ENCODE measurements around the gene ZNF335.

GRCh38 chr20:45918182-45918737 lies 53.7 kb downstream of the ZNF335 start:
- TF ChIP-seq YY1 (IDR thresholded peaks at IDR 0.05; ENCODE audit: insufficient read depth, insufficient replicate concordance, low read depth, low read length) (no peak), HES4 (CRISPR knock-in tag; IDR thresholded peaks at IDR 0.05; ENCODE audit: borderline replicate concordance) (no peak), RFX3 (CRISPR knock-in tag; IDR thresholded peaks at IDR 0.05) (no peak), MYC (CRISPR knock-in tag; IDR thresholded peaks at IDR 0.05; ENCODE audit: borderline replicate concordance) (no peak)
- TF ChIP-seq, protein P1, sequence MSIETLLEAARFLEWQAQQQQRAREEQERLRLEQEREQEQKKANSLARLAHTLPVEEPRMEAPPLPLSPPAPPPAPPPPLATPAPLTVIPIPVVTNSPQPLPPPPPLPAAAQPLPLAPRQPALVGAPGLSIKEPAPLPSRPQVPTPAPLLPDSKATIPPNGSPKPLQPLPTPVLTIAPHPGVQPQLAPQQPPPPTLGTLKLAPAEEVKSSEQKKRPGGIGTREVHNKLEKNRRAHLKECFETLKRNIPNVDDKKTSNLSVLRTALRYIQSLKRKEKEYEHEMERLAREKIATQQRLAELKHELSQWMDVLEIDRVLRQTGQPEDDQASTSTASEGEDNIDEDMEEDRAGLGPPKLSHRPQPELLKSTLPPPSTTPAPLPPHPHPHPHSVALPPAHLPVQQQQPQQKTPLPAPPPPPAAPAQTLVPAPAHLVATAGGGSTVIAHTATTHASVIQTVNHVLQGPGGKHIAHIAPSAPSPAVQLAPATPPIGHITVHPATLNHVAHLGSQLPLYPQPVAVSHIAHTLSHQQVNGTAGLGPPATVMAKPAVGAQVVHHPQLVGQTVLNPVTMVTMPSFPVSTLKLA (IDR thresholded peaks at IDR 0.05): no peak
- TF ChIP-seq, protein P2, sequence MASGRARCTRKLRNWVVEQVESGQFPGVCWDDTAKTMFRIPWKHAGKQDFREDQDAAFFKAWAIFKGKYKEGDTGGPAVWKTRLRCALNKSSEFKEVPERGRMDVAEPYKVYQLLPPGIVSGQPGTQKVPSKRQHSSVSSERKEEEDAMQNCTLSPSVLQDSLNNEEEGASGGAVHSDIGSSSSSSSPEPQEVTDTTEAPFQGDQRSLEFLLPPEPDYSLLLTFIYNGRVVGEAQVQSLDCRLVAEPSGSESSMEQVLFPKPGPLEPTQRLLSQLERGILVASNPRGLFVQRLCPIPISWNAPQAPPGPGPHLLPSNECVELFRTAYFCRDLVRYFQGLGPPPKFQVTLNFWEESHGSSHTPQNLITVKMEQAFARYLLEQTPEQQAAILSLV (CRISPR knock-in tag; IDR thresholded peaks at IDR 0.05; ENCODE audit: borderline replicate concordance): no peak

Data from HepG2 (cell line).